GM21423 (cell line): ENCODE measurements around the gene SPEN.

Experiments
- ATAC-seq: cut with Tn5 transposase; IDR thresholded peaks from one replicate; pipeline ENCODE4 v1.9.1; 2021; ENCODE audit warnings: mild to moderate bottlenecking, moderate library complexity; ENCODE audit not compliant: unreplicated experiment

The SPEN gene

GRCh38 chr1:15946571-15947381 is 99.3 kb downstream of the SPEN start:
- ATAC-seq: no peak

GRCh38 chr1:15947382-15948090 is 100.0 kb downstream of the SPEN start:
- no peak for ATAC-seq

GRCh38 chr1:15948091-15948591 is 100.6 kb downstream of the SPEN start:
- ATAC-seq: no peak

- no peak for ATAC-seq
Observed at GRCh38 chr1:15948595-15949452, 101.3 kb downstream of the SPEN start.

- ATAC-seq: no peak
Observed at GRCh38 chr1:15949453-15950245, 102.1 kb downstream of the SPEN start.

- ATAC-seq: no peak
Observed at GRCh38 chr1:15950302-15950701, 102.8 kb downstream of the SPEN start.

- ATAC-seq: no peak
Observed at GRCh38 chr1:15950763-15951295, 103.3 kb downstream of the SPEN start.

GRCh38 chr1:15951341-15952153 is 104.0 kb downstream of the SPEN start:
- ATAC-seq: no peak

- no peak for ATAC-seq
Observed at GRCh38 chr1:15952317-15953258, 105.1 kb downstream of the SPEN start.

- no peak for ATAC-seq
Observed at GRCh38 chr1:15953294-15953771, 105.8 kb downstream of the SPEN start.

GRCh38 chr1:15953791-15954241 is 106.3 kb downstream of the SPEN start:
- ATAC-seq: no peak

- no peak for ATAC-seq
Observed at GRCh38 chr1:15954316-15954715, 106.8 kb downstream of the SPEN start.

GRCh38 chr1:15955552-15955951 is 108.0 kb downstream of the SPEN start:
- ATAC-seq: no peak

- ATAC-seq: no peak
Observed at GRCh38 chr1:15956150-15956549, 108.6 kb downstream of the SPEN start.

- no peak for ATAC-seq
Observed at GRCh38 chr1:15957221-15958095, 110.0 kb downstream of the SPEN start.

GRCh38 chr1:15958111-15958510 is 110.6 kb downstream of the SPEN start:
- no peak for ATAC-seq

GRCh38 chr1:15958793-15959192 is 111.3 kb downstream of the SPEN start:
- ATAC-seq: no peak
